ENCODE measurements around the gene MSMB. TPM values are rescaled to one million over a fixed set of nuclear protein-coding genes. Genes with fewer than 3 reads are reported as not detected.

MSMB gene
- total RNA-seq, 1 donor from 2014 or later: 5.6 TPM

DNA sequence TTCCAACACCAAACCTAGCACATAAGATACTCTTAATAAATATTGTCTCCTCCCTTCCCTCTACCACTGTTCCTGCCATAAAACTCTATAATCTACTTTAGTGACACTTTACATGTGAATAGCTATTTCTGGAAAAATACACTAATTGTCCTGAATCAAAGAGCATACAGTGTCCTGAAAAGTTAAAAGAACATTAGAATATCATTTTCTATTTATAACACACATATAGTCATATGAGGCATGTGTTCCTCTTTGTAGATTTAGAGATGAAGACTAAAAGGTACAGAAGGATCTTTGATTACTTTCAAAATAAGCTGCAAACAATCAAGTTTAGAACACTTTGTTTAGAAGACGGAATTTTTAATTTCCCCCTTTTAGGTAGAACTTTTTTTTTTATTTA is 29.3 kb downstream of the MSMB start:
- H3K4me3 Mint-ChIP-seq: no peak overlapping the region
- TF ChIP-seq, protein P1, sequence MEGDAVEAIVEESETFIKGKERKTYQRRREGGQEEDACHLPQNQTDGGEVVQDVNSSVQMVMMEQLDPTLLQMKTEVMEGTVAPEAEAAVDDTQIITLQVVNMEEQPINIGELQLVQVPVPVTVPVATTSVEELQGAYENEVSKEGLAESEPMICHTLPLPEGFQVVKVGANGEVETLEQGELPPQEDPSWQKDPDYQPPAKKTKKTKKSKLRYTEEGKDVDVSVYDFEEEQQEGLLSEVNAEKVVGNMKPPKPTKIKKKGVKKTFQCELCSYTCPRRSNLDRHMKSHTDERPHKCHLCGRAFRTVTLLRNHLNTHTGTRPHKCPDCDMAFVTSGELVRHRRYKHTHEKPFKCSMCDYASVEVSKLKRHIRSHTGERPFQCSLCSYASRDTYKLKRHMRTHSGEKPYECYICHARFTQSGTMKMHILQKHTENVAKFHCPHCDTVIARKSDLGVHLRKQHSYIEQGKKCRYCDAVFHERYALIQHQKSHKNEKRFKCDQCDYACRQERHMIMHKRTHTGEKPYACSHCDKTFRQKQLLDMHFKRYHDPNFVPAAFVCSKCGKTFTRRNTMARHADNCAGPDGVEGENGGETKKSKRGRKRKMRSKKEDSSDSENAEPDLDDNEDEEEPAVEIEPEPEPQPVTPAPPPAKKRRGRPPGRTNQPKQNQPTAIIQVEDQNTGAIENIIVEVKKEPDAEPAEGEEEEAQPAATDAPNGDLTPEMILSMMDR (conservative IDR thresholded peaks at IDR 0.05): no peak
- peaks cover 23% of the 10 kb centered on the region for H3K4me1 Mint-ChIP-seq (ENCODE audit: unreplicated experiment)
- no peaks in the 10 kb centered on the region for H3K9me3 Mint-ChIP-seq
- H3K36me3 Mint-ChIP-seq: peaks cover 18% of the 10 kb centered on the region
- no peak for DNase-seq (ENCODE audit: extremely low spot score, unreplicated experiment)
- no peak overlapping the region for H3K27ac Mint-ChIP-seq
- H3K27me3 Mint-ChIP-seq: no peaks in the 10 kb centered on the region

DNA sequence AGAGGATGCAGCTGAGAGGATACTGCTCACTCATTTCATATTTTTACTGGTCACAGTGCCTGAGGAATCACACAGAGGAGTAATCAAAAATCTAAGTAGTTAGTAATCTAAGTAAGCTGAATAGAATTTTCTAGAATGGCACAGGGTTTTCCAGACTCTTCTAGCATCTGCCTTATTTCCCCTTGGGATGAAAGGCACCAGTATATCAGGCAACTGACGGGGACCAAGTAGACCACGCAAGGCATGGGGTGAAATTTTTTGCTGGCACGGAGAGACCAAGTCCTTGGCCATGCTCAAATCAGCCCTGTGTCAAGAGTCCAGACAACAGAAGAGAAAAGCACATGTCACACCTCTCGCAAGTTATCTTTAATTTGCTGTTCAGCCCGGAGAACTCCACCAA is 29.9 kb downstream of the MSMB start:
- TF ChIP-seq, protein P1 (conservative IDR thresholded peaks at IDR 0.05): no peak
- H3K9me3 Mint-ChIP-seq: no peaks in the 10 kb centered on the region
- DNase-seq (ENCODE audit: extremely low spot score, unreplicated experiment): no peak
- H3K36me3 Mint-ChIP-seq: peaks cover 18% of the 10 kb centered on the region
- H3K27ac Mint-ChIP-seq: no peak overlapping the region
- peaks cover 23% of the 10 kb centered on the region for H3K4me1 Mint-ChIP-seq (ENCODE audit: unreplicated experiment)
- no peaks in the 10 kb centered on the region for H3K27me3 Mint-ChIP-seq
- H3K4me3 Mint-ChIP-seq: no peak overlapping the region

DNA sequence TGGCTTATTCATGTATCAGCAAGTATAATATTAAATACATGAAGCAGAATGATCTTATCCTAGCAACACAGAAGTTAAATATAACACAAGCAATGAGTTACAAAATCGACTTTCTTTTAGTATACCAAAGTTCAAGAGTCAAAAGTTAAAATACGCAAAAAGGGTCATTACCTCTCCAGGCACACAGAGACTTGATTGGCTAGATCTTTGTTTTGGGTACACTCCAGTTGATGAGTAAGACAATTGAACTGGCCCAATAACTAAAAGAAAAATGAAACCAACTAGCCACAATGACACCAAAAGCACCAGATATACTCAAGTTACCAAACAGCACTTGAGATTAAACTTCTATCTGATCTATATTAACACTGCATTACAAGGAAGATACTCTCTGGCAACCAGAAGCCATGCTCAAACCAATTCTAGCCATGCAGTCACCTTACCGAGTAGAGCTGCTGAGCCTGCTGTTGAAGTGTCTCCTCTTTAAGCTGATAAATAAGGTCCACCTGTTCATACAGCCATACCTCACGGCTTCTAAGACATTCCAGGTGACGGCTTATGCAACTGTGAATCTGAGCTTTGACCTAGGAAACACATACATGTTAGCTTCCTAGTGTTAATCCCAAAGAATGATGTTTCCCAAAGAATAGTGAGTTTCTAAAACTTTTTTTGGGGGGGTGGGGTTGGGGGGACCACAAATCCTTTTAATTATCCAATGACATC is 31.2 kb downstream of the MSMB start:
- Mint-ChIP-seq H3K4me1 (ENCODE audit: unreplicated experiment) (peaks cover 15% of the 10 kb centered on the region), H3K27ac (no peak overlapping the region), H3K9me3 (no peaks in the 10 kb centered on the region), H3K36me3 (peaks cover 26% of the 10 kb centered on the region), H3K27me3 (no peaks in the 10 kb centered on the region), H3K4me3 (no peak overlapping the region)
- TF ChIP-seq, protein P1 (conservative IDR thresholded peaks at IDR 0.05): no peak
- no peak for DNase-seq (ENCODE audit: extremely low spot score, unreplicated experiment)

DNA sequence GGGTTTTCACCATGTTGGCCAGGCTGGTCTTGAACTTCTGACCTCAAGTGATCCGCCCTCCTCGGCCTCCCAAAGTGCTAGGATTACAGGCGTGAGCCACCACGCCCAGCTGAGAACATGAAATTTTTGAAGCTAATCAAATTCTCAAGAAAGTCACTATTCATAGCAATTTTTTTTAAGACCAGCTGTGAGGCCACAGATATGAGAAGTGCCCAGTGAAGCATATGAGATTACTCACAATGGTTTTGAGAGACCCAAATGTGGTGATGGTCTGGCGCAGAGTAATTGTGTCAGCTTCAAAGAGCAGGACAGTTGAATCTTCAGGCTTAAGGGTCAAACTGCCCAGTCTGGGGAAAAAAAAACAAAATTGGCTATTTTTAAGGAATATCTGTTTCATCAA is 31.9 kb downstream of the MSMB start:
- peaks cover 32% of the 10 kb centered on the region for H3K36me3 Mint-ChIP-seq
- H3K4me1 Mint-ChIP-seq (ENCODE audit: unreplicated experiment): peaks cover 9% of the 10 kb centered on the region
- H3K9me3 Mint-ChIP-seq: no peaks in the 10 kb centered on the region
- no peak overlapping the region for H3K4me3 Mint-ChIP-seq
- TF ChIP-seq, protein P1 (conservative IDR thresholded peaks at IDR 0.05): no peak
- no peaks in the 10 kb centered on the region for H3K27me3 Mint-ChIP-seq
- no peak overlapping the region for H3K27ac Mint-ChIP-seq
- no peak for DNase-seq (ENCODE audit: extremely low spot score, unreplicated experiment)

DNA sequence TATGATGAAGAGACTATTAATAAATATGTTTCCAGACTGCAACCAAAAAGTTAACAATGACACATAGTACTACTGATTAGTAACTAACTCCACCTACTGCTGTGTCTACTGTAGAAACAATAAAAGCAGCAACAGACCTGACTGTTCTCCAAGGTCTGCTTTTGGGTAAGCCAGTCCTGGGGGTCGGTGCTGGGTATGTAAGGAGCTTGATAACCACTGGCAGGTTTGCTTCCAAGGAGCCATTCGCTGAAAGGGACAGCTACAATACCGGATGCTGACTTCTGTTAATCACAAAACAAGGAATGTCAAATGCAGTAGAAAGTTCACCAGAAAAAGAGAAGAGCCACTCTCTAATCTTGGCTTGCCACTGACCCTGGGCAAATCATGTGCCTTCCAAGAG is 33.3 kb downstream of the MSMB start:
- Mint-ChIP-seq H3K36me3 (peaks cover 42% of the 10 kb centered on the region), H3K4me3 (no peak overlapping the region), H3K9me3 (peaks cover 6% of the 10 kb centered on the region), H3K27me3 (no peaks in the 10 kb centered on the region), H3K4me1 (ENCODE audit: unreplicated experiment) (no peaks in the 10 kb centered on the region), H3K27ac (no peak overlapping the region)
- TF ChIP-seq, protein P1 (conservative IDR thresholded peaks at IDR 0.05): no peak
- DNase-seq (ENCODE audit: extremely low spot score, unreplicated experiment): no peak

All from type B pancreatic cell (in vitro differentiated cells).